B cell (primary cell): ENCODE results near the gene YY1. TPM values are rescaled to one million over a fixed set of nuclear protein-coding genes. Genes with fewer than 3 reads are reported as not detected.

Source experiments
- ATAC-seq: fragments of 200-7000 bp; cut with Tn5 transposase; one replicate; pipeline ENCODE4 v1.10.0; 2021; ENCODE audit warnings: low read depth, mild to moderate bottlenecking, moderate number of reproducible peaks, moderate library complexity
- CTCF ChIA-PET: fragments of 350-600 bp; sonication (Branson Sonifier 250); formaldehyde crosslinking; loops from one replicate; lab custom pipeline; 2021; ENCODE audit warnings: antibody characterized with exemption, inconsistent platforms; lab: Charles Lee
- POLR2A ChIA-PET: fragments of 350-600 bp; sonication (Branson Sonifier 250); formaldehyde crosslinking; loops from one replicate; lab custom pipeline; 2021; ENCODE audit warnings: antibody characterized with exemption; lab: Charles Lee
- DNase-seq: peaks from one replicate; pipeline ENCODE4 v3.0.0; 2013
- H2AFZ ChIP-seq: 2 replicates; pipeline ENCODE4 v1.6.1; 2012; ENCODE audit warnings: mild to moderate bottlenecking, low read depth, low read length; ENCODE audit not compliant: insufficient read depth, poor library complexity, severe bottlenecking
- H3K27ac ChIP-seq, 2 donors: 1 replicate in 1 of 2; 2 replicates in 1 of 2; pipeline ENCODE4 v1.5.1; 2012 to 2013; ENCODE audit warnings: low read length in 2 of 2, mild to moderate bottlenecking in 2 of 2, moderate library complexity in 1 of 2
- H3K27me3 ChIP-seq, 4 experiments: fragments of 200-600 bp in 1 of 4; sonication (generic) in 1 of 4; replicated peaks in 1 of 4; 1 replicate in 2 of 4; 2 replicates in 2 of 4; pipeline versions ENCODE4 v1.6.1 to v1.7.0; 2013 to 2016; ENCODE audit warnings: low read length in 3 of 4, mild to moderate bottlenecking in 2 of 4, mixed read lengths in 1 of 4, moderate library complexity in 1 of 4; ENCODE audit not compliant: insufficient read depth in 4 of 4, control insufficient read depth in 3 of 4; ENCODE audit errors: control extremely low read depth in 1 of 4
- H3K36me3 ChIP-seq, 2 experiments: replicated peaks in 1 of 2; 1 replicate in 1 of 2; 2 replicates in 1 of 2; pipeline versions ENCODE4 v1.6.1 to v1.7.1; 2013; ENCODE audit warnings: low read length in 1 of 2; ENCODE audit not compliant: insufficient read depth in 2 of 2, control insufficient read depth in 1 of 2; ENCODE audit errors: control extremely low read depth in 1 of 2, extremely low read depth in 1 of 2
- H3K4me1 ChIP-seq, 2 donors: fragments of 200-600 bp in 1 of 2; sonication (generic) in 1 of 2; 1 replicate in 1 of 2; 2 replicates in 1 of 2; pipeline versions ENCODE4 v1.5.1 to v1.6.1; 2013 to 2017; ENCODE audit warnings: low read length in 2 of 2; ENCODE audit not compliant: control insufficient read depth in 2 of 2, insufficient read depth in 2 of 2
- H3K4me2 ChIP-seq: replicated peaks from 2 replicates; pipeline ENCODE3; 2012; ENCODE audit warnings: mild to moderate bottlenecking, low read depth, low read length; ENCODE audit not compliant: poor library complexity, severe bottlenecking
- H3K4me3 ChIP-seq, 5 experiments: fragments of 200-600 bp in 1 of 5; sonication (generic) in 1 of 5; 1 replicate in 3 of 5; 2 replicates in 2 of 5; pipeline versions ENCODE4 v1.5.1 to v1.7.0; 2011 to 2016; ENCODE audit warnings: low read length in 4 of 5, mild to moderate bottlenecking in 4 of 5, low read depth in 2 of 5, control low read depth in 1 of 5, moderate library complexity in 1 of 5; ENCODE audit not compliant: insufficient read depth in 1 of 5; ENCODE audit errors: control extremely low read depth in 1 of 5, extremely low read depth in 1 of 5
- H3K79me2 ChIP-seq: fragments of 200-600 bp; sonication (generic); one replicate; pipeline ENCODE4 v1.6.0; 2016; ENCODE audit warnings: low read length; ENCODE audit not compliant: control insufficient read depth, insufficient read depth
- H3K9ac ChIP-seq: fragments of 200-600 bp; sonication (generic); 2 replicates; pipeline ENCODE4 v1.6.1; 2017; ENCODE audit warnings: mild to moderate bottlenecking, low read length, moderate library complexity
- H3K9me3 ChIP-seq, 3 donors: one replicate each; pipeline versions ENCODE4 v1.6.1 to v1.7.1; 2013; ENCODE audit warnings: low read length in 2 of 3; ENCODE audit not compliant: control insufficient read depth in 2 of 3, insufficient read depth in 1 of 3; ENCODE audit errors: control extremely low read depth in 1 of 3
- H4K20me1 ChIP-seq: 2 replicates; pipeline ENCODE4 v1.6.0; 2012; ENCODE audit warnings: mild to moderate bottlenecking, low read length; ENCODE audit not compliant: insufficient read depth, control insufficient read depth, poor library complexity, severe bottlenecking
- H3K27ac Mint-ChIP-seq: one replicate; pipeline ENCODE4 v1.8.0; 2021; ENCODE audit warnings: mixed read lengths
- H3K27me3 Mint-ChIP-seq: one replicate; pipeline ENCODE4 v1.8.0; 2021; ENCODE audit warnings: mixed read lengths
- H3K4me1 Mint-ChIP-seq: one replicate; pipeline ENCODE4 v1.8.0; 2021; ENCODE audit warnings: mixed read lengths
- H3K4me3 Mint-ChIP-seq: one replicate; pipeline ENCODE4 v1.8.0; 2021; ENCODE audit warnings: mixed read lengths
- H3K9me3 Mint-ChIP-seq: one replicate; pipeline ENCODE4 v1.8.0; 2022; ENCODE audit warnings: mixed read lengths; ENCODE audit not compliant: insufficient read depth
- EZH2 ChIP-seq: IDR thresholded peaks from 2 replicates; pipeline ENCODE4 v1.6.1; 2012; ENCODE audit warnings: borderline replicate concordance, low read depth, mild to moderate bottlenecking, moderate library complexity, low read length; ENCODE audit not compliant: insufficient read depth, poor library complexity, severe bottlenecking
- WGBS: methylation state at CpG from one replicate; pipeline ENCODE4 v1.1.5; 2013; ENCODE audit warnings: missing lambda C conversion rate; ENCODE audit not compliant: insufficient coverage; 5-methylcytosine and 5-hydroxymethylcytosine counted together
- intact Hi-C: fragments of 100-400 bp; cut with micrococcal nuclease; formaldehyde crosslinking; loops from one replicate; pipeline ENCODE4 v1.10.0; 2022
- polyA plus RNA-seq: library from polyadenylated mRNA; depleted of rRNA; stranded (reverse); fragments of >200 nt; gene quantifications from 2 replicates; pipeline ENCODE4 v1.2.3, GENCODE V29; 2012
- total RNA-seq, 2 donors: library from RNA; stranded (reverse); fragments of 120-200 nt in 1 of 2; gene quantifications; 1 replicate in 1 of 2; 2 replicates in 1 of 2; pipeline versions ENCODE4 v1.2.3 to v1.2.4, GENCODE V29; 2013 to 2022
- TF ChIP-seq, protein P1 (sequence below): fragments of 200-600 bp; IDR thresholded peaks from one replicate; pipeline ENCODE4 v1.8.0; 2022; ENCODE audit warnings: antibody characterized with exemption, mild to moderate bottlenecking

Gene YY1
- total and polyA plus RNA-seq, 2 donors (not counting 1 experiment from before 2014, with no cell fraction given) = 24.0 to 91.4 TPM

DNA sequence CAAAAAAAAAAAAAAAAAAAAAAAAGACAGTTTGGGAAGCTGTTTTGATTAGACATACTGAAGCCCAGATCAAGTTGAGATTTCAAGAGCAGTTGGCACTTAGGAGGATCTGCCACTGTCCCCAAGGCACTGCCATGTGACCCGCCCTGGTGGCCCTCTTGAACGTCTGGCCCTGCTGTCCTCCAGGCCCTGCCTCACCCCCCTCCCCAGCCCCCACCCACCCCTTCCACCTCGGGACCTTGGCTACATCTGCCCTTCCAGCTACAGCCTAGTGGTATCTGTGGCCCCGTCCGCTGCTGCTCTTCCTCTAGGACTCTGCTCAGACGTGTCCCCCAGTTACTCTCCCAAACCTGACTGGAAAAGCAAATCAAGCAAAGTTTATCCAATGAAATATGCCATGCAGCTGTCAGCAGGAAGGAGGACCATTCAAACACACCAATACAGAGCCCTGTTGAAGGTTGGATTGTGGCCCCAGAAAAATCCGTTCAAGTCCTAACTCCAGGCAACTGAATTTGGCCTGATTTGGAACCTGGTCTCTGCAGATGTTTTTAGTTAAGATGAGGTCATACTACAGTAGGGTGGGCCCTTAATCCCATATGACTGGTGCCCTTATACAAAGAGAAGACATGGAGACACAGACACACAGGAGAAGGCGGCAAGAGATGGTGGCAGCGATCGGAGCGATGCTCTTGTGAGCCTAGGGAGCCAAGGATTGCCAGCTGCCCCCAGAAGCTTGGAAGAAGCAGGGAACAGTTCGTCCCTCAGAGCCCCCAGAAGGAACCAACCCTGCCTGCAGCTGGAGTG, 49.6 kb downstream of the YY1 start:
- H4K20me1 ChIP-seq = peaks cover 5% of the 10 kb centered on the region
- H3K4me3 ChIP-seq = no peak overlapping the region
- 99% methylated on average over 8 of the region's 12 CpGs for WGBS
- H2AFZ ChIP-seq = no peak overlapping the region
- no peaks in the 10 kb centered on the region for H3K27me3 ChIP-seq
- no peaks in the 10 kb centered on the region for H3K9me3 ChIP-seq
- ChIA-PET CTCF (interaction anchor here (0.7 to 5.8 kb wide), 3 partner anchors 16 to 92 kb away, joined by 3 to 52 read pairs (median 4); partner anchors contain the start of gene WDR25), POLR2A (no interaction called here)
- Mint-ChIP-seq H3K9me3 (no peaks in the 10 kb centered on the region), H3K27ac (no peak overlapping the region), H3K27me3 (no peaks in the 10 kb centered on the region), H3K4me1 (peaks cover 17% of the 10 kb centered on the region), H3K4me3 (no peak overlapping the region)
- no peak overlapping the region for H3K27ac ChIP-seq
- H3K4me2 ChIP-seq = no peak overlapping the region
- no peak for DNase-seq
- H3K9ac ChIP-seq = no peak overlapping the region
- TF ChIP-seq, protein P1, sequence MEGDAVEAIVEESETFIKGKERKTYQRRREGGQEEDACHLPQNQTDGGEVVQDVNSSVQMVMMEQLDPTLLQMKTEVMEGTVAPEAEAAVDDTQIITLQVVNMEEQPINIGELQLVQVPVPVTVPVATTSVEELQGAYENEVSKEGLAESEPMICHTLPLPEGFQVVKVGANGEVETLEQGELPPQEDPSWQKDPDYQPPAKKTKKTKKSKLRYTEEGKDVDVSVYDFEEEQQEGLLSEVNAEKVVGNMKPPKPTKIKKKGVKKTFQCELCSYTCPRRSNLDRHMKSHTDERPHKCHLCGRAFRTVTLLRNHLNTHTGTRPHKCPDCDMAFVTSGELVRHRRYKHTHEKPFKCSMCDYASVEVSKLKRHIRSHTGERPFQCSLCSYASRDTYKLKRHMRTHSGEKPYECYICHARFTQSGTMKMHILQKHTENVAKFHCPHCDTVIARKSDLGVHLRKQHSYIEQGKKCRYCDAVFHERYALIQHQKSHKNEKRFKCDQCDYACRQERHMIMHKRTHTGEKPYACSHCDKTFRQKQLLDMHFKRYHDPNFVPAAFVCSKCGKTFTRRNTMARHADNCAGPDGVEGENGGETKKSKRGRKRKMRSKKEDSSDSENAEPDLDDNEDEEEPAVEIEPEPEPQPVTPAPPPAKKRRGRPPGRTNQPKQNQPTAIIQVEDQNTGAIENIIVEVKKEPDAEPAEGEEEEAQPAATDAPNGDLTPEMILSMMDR = no peak
- TF ChIP-seq EZH2 = no peak
- peaks cover 12% of the 10 kb centered on the region for H3K79me2 ChIP-seq
- peaks cover 13 to 19% of the 10 kb centered on the region in 2 donors for H3K4me1 ChIP-seq
- no peak for ATAC-seq
- no peaks in the 10 kb centered on the region for H3K36me3 ChIP-seq
- intact Hi-C loops = no loop called here

DNA sequence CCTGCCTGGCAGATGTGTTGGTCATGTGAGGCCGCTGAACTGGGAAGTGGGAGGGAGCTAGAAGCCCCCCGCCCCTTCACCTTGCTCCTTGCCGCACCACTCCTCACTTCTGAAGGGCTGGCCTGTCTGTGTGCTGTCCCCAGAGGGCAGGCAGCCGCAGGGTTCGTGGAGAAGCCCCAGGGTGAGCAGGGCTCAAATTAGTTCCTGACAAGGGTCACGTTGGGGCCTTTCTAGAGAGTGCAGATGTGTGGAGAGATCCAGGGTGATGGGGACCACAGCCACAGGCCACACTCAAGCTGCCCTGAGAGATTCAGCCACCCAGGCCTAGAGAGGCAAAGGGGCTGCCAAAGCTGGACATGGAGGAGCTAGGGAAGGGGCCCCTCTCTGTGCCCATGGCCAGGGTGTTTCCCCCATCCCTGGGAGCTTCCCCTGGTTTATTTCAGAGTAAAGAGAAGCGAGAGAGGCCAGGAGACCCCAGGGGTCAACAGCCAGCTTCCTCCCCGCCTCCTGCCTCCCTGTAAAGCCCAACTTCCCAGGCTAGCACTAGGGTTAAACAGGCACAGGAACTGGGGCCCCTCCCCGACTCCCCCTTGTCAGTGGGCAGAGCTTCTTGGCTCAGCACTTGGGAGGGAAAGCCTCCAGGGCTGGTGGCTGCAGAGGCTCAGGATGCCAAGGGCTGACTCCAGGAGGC, 51.1 kb downstream of the YY1 start:
- H3K27ac ChIP-seq = no peak overlapping the region
- Mint-ChIP-seq H3K4me1 (peaks cover 20% of the 10 kb centered on the region), H3K27ac (no peak overlapping the region), H3K27me3 (no peaks in the 10 kb centered on the region), H3K4me3 (no peak overlapping the region), H3K9me3 (no peaks in the 10 kb centered on the region)
- 58% methylated on average over 4 of the region's 9 CpGs for WGBS
- TF ChIP-seq, protein P1 = no peak
- no peak for TF ChIP-seq EZH2
- H3K4me3 ChIP-seq = no peak overlapping the region
- no peaks in the 10 kb centered on the region for H3K36me3 ChIP-seq
- ATAC-seq (no peak), DNase-seq (no peak)
- ChIA-PET CTCF (interaction anchor here (0.7 to 1.3 kb wide), 4 partner anchors 8 to 182 kb away, joined by 3 to 4 read pairs (median 3); no protein-coding TSS in a partner anchor), POLR2A (interaction anchor here (0.8 kb wide), 1 partner anchor 15 kb away, joined by 3 read pairs; no protein-coding TSS in a partner anchor)
- H3K4me1 ChIP-seq = peaks cover 11 to 23% of the 10 kb centered on the region in 2 donors
- no peak overlapping the region for H3K4me2 ChIP-seq
- H3K79me2 ChIP-seq = peaks cover under 1% of the 10 kb centered on the region
- no peaks in the 10 kb centered on the region for H4K20me1 ChIP-seq
- intact Hi-C loops = no loop called here
- no peak overlapping the region for H2AFZ ChIP-seq
- H3K27me3 ChIP-seq = no peaks in the 10 kb centered on the region
- H3K9me3 ChIP-seq = no peaks in the 10 kb centered on the region
- no peak overlapping the region for H3K9ac ChIP-seq
